HG02852 (cell line): ENCODE results near the gene PSMC1.

Source experiments
- ATAC-seq: cut with Tn5 transposase; IDR thresholded peaks from one replicate; pipeline ENCODE4 v1.9.1; 2021; ENCODE audit warnings: mild to moderate bottlenecking, moderate library complexity; ENCODE audit not compliant: unreplicated experiment

Gene PSMC1

GRCh38 chr14:90301122-90301521, 44.8 kb downstream of the PSMC1 start:
- no peak for ATAC-seq

DNA sequence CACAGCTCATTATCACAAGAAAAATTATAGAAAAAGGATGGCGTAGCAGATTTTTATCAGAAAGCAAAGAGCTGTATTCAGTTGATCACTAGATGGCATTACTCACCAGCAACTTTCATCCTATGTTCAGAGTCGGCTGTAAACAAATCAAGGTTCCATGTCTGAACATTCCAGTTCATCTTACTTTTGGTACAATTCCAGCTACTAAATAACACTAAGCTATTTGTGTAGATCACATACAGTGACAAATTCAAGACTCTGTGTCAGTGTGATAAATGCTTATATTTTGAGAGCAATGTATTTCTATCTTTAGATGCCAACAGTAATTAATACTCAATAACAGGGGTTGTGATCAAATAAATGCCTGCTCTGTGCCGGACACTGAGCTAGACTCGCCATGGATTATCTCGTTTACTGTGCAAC, 45.3 kb downstream of the PSMC1 start:
- no peak for ATAC-seq

GRCh38 chr14:90302529-90303303, 46.4 kb downstream of the PSMC1 start:
- no peak for ATAC-seq

- no peak for ATAC-seq
These were observed 47.1 kb downstream of the PSMC1 start for GRCh38 chr14:90303473-90303872.

- no peak for ATAC-seq
These were observed 48.1 kb downstream of the PSMC1 start for GRCh38 chr14:90304502-90304901.

GRCh38 chr14:90305176-90305601, 48.8 kb downstream of the PSMC1 start:
- no peak for ATAC-seq

- no peak for ATAC-seq
These were observed 52.2 kb downstream of the PSMC1 start for GRCh38 chr14:90308561-90308960.

DNA sequence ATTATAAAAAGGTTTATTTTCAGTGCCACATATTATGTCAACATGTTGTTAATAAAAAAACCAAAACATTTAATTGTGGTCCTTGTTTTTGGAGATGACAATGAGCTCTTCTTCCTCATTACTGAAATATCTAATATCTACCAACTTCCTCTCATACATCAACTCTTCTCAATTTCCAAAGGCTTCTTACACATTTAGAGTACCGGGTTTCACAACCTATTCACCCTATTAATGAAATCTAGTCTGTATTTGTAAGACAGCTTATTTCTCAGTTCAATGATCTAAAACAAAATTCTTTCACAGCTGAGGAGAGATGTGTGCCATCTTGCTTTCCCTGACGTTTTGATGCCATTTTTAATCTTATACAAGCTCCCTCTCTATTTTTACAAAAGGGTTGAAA, 60.9 kb downstream of the PSMC1 start:
- no peak for ATAC-seq

- ATAC-seq, result no peak
These were observed 61.7 kb downstream of the PSMC1 start for GRCh38 chr14:90318016-90318415.

- ATAC-seq, result no peak
These were observed 62.8 kb downstream of the PSMC1 start for GRCh38 chr14:90319173-90319572.

- ATAC-seq, result no peak
These were observed 63.5 kb downstream of the PSMC1 start for GRCh38 chr14:90319634-90320541.

- ATAC-seq, result no peak
These were observed 65.5 kb downstream of the PSMC1 start for GRCh38 chr14:90321891-90322290.
